Heart left ventricle (tissue), 13 donors: ENCODE results near the gene IFT122.

Experiments
- CTCF ChIP-seq, 12 donors: fragments of 200-600 bp; sonication (generic) in 4 of 12; IDR thresholded peaks; one replicate each; pipeline versions ENCODE4 v1.5.0 to v1.8.0; 2018 to 2022; ENCODE audit warnings: antibody characterized with exemption in 12 of 12, mild to moderate bottlenecking in 5 of 12
- POLR2A ChIP-seq, 2 donors: fragments of 450-650 bp; IDR thresholded peaks; one replicate each; pipeline ENCODE4 v1.6.1; 2017; ENCODE audit warnings: antibody characterized with exemption in 2 of 2, mild to moderate bottlenecking in 2 of 2, moderate library complexity in 2 of 2
- donor health status: ischemic (EF 13 %, LVEDD 7.1; RV severe dilation, severe dysfunction).
- donor health status: DM: no; HTN: yes; CAD: no.
- donor health status: DM: no; HTN: no; CAD: no.
- donor health status: ischemic (EF 25% LVEDD 6.9; RV normal size, moderate dysfunction).
- donor health status: ischemic (EF 25% LVEDD 5.7; RV mildly dilated, moderate dysfunction).
- donor health status: ischemic (EF 35%, LVEDD 5.7; RV mildly dilated, moderate dysfunction).
- donor health status: nonischemic (EF 11% LVEDD 7.7; RV severe dilation, severe dysfunction).
- donor health status: DM: yes; HTN: yes; CAD: no.
- donor health status: PGD.
- donor health status: ischemic (EF 29% LVEDD 5.4; RV normal size, mild dysfunction).
- donor health status: nonischemic (EF 23%, LVEDD 6.1; RV moderate dilation, normal function).

- TF ChIP-seq CTCF (IDR thresholded peaks at IDR 0.05) = no peak
- no peak for TF ChIP-seq POLR2A (IDR thresholded peaks at IDR 0.05)
These were observed 5.9 kb upstream of the IFT122 start for GRCh38 chr3:129434140-129434539.
